GM23338 (cell line): ENCODE measurements around the gene MTRF1. TPM values are rescaled to one million over a fixed set of nuclear protein-coding genes. Genes with fewer than 3 reads are reported as not detected.

Source experiments
- ATAC-seq: fragments of 200-7000 bp; cut with Tn5 transposase; 3 replicates; pipeline ENCODE4 v1.9.1; 2020
- DNase-seq: peaks from one replicate; pipeline ENCODE4 v3.0.0-alpha.2; 2015; ENCODE audit warnings: low spot score
- H2AFZ ChIP-seq: fragments of 200-600 bp; sonication (generic); 2 replicates; pipeline ENCODE4 v1.8.0; 2016; ENCODE audit warnings: antibody characterized with exemption, mild to moderate bottlenecking, moderate library complexity
- H3F3A ChIP-seq: fragments of 200-600 bp; sonication (generic); replicated peaks from 2 replicates; pipeline ENCODE4 v1.8.0; 2017; ENCODE audit warnings: antibody characterized with exemption, mixed run types, low read depth
- H3K27ac ChIP-seq: fragments of 200-600 bp; sonication (generic); 2 replicates; pipeline ENCODE4 v1.6.1; 2016; ENCODE audit warnings: low read depth
- H3K27me3 ChIP-seq: fragments of 200-600 bp; sonication (generic); 2 replicates; pipeline ENCODE4 v1.8.0; 2016; ENCODE audit warnings: mild to moderate bottlenecking, mixed run types, moderate library complexity; ENCODE audit not compliant: insufficient read depth
- H3K36me3 ChIP-seq: fragments of 200-600 bp; sonication (generic); 2 replicates; pipeline ENCODE4 v1.8.0; 2016; ENCODE audit warnings: mild to moderate bottlenecking; ENCODE audit not compliant: insufficient read depth
- H3K4me1 ChIP-seq: fragments of 200-600 bp; sonication (generic); 2 replicates; pipeline ENCODE4 v1.8.0; 2016; ENCODE audit warnings: mild to moderate bottlenecking, moderate library complexity; ENCODE audit not compliant: insufficient read depth
- H3K4me2 ChIP-seq: fragments of 200-600 bp; sonication (generic); 2 replicates; pipeline ENCODE4 v1.7.1; 2017; ENCODE audit warnings: mixed run types
- H3K4me3 ChIP-seq: fragments of 200-600 bp; sonication (generic); 2 replicates; pipeline ENCODE4 v1.6.1; 2016; ENCODE audit warnings: mixed run types
- H3K79me2 ChIP-seq: fragments of 200-600 bp; sonication (generic); replicated peaks from 2 replicates; pipeline ENCODE4 v1.8.0; 2017; ENCODE audit warnings: mild to moderate bottlenecking; ENCODE audit not compliant: insufficient read depth
- H3K9me2 ChIP-seq: fragments of 200-600 bp; sonication (generic); 2 replicates; pipeline ENCODE4 v1.8.0; 2017; ENCODE audit not compliant: insufficient read depth
- H4K20me1 ChIP-seq: fragments of 200-600 bp; sonication (generic); replicated peaks from 2 replicates; pipeline ENCODE4 v1.8.0; 2017; ENCODE audit warnings: mild to moderate bottlenecking; ENCODE audit not compliant: insufficient read depth
- H3K27ac Mint-ChIP-seq: 2 replicates; pipeline ENCODE4 v1.8.0; 2020; ENCODE audit warnings: inconsistent platforms, mild to moderate bottlenecking, moderate library complexity, mixed read lengths
- H3K27me3 Mint-ChIP-seq: 3 replicates; pipeline ENCODE4 v1.8.0; 2022; ENCODE audit warnings: low read depth, mild to moderate bottlenecking, moderate library complexity, mixed read lengths, inconsistent platforms; ENCODE audit not compliant: insufficient read depth, poor library complexity
- H3K36me3 Mint-ChIP-seq: 3 replicates; pipeline ENCODE4 v1.8.0; 2021; ENCODE audit warnings: low read depth, mild to moderate bottlenecking, inconsistent platforms, moderate library complexity, mixed read lengths
- H3K4me1 Mint-ChIP-seq: 3 replicates; pipeline ENCODE4 v1.8.0; 2020; ENCODE audit warnings: mild to moderate bottlenecking, inconsistent platforms, mixed read lengths
- H3K4me3 Mint-ChIP-seq: 3 replicates; pipeline ENCODE4 v1.8.0; 2021; ENCODE audit warnings: moderate library complexity, mild to moderate bottlenecking, inconsistent platforms, mixed read lengths
- H3K9me3 Mint-ChIP-seq: 3 replicates; pipeline ENCODE4 v1.8.0; 2020; ENCODE audit warnings: moderate library complexity, mild to moderate bottlenecking, inconsistent platforms, mixed read lengths
- CREB1 ChIP-seq: fragments of 250-450 bp; sonication (Bioruptor Pico); IDR thresholded peaks from 2 replicates; pipeline ENCODE4 v1.5.0; 2020; ENCODE audit warnings: low read depth, mild to moderate bottlenecking, moderate library complexity
- EZH2 ChIP-seq: fragments of 200-600 bp; sonication (generic); IDR thresholded peaks from one replicate; pipeline ENCODE4 v1.8.0; 2017; ENCODE audit warnings: antibody characterized with exemption, mild to moderate bottlenecking, low read depth; ENCODE audit not compliant: unreplicated experiment
- EZH2phosphoT487 ChIP-seq: fragments of 200-600 bp; sonication (generic); IDR thresholded peaks from one replicate; pipeline ENCODE4 v1.8.1; 2018; ENCODE audit warnings: antibody characterized with exemption; ENCODE audit not compliant: unreplicated experiment
- JUNB ChIP-seq: IDR thresholded peaks from one replicate; pipeline ENCODE4 v1.6.1; 2016; ENCODE audit warnings: antibody characterized with exemption; ENCODE audit not compliant: unreplicated experiment
- NANOG ChIP-seq: IDR thresholded peaks from 2 replicates; pipeline ENCODE4 v1.6.1; 2016; ENCODE audit warnings: antibody characterized with exemption, borderline replicate concordance
- POLR2AphosphoS5 ChIP-seq: IDR thresholded peaks from 2 replicates; pipeline ENCODE4 v1.6.1; 2016; ENCODE audit warnings: antibody characterized with exemption, low read depth
- STAT1 ChIP-seq: IDR thresholded peaks from one replicate; pipeline ENCODE4 v1.6.1; 2016; ENCODE audit warnings: antibody characterized with exemption; ENCODE audit not compliant: unreplicated experiment
- ZNF114 ChIP-seq: fragments of 250-450 bp; sonication (Bioruptor Pico); IDR thresholded peaks from 2 replicates; pipeline ENCODE4 v1.5.0; 2020; ENCODE audit warnings: mild to moderate bottlenecking, moderate library complexity
- ZNF331 ChIP-seq: fragments of 250-450 bp; sonication (Bioruptor Pico); IDR thresholded peaks from 2 replicates; pipeline ENCODE4 v1.5.0; 2020; ENCODE audit warnings: low read depth, mild to moderate bottlenecking, moderate library complexity
- polyA plus RNA-seq: library from polyadenylated mRNA; unstranded; fragments of >200 nt; fragmentation: Nextera tagmentation; extraction: Ambion mirVana; gene quantifications from 2 replicates; pipeline ENCODE4 v1.2.1, GENCODE V29; 2016
- total RNA-seq: library from RNA; depleted of rRNA; stranded (reverse); fragments of >200 nt; shearing (Covaris generic); gene quantifications from 2 replicates; pipeline ENCODE4 v1.2.3, GENCODE V29; 2014
- TF ChIP-seq, protein P1 (sequence below): IDR thresholded peaks from one replicate; pipeline ENCODE4 v1.6.1; 2018; ENCODE audit warnings: antibody characterized with exemption; ENCODE audit not compliant: unreplicated experiment
- TF ChIP-seq, protein P2 (sequence below): IDR thresholded peaks from 2 replicates; pipeline ENCODE4 v1.6.1; 2016; ENCODE audit warnings: antibody characterized with exemption
- TF ChIP-seq, protein P3 (sequence below), 2 experiments: fragments of 200-600 bp in 1 of 2; sonication (generic) in 1 of 2; conservative IDR thresholded peaks; 2 replicates each; pipeline versions ENCODE4 v1.5.1 to v1.6.1; 2016 to 2017; ENCODE audit warnings: antibody characterized with exemption in 2 of 2, low read depth in 2 of 2, mild to moderate bottlenecking in 2 of 2, moderate library complexity in 1 of 2
- TF ChIP-seq, protein P4 (sequence below): fragments of 250-450 bp; sonication (Bioruptor Pico); IDR thresholded peaks from 2 replicates; pipeline ENCODE4 v1.5.0; 2020; ENCODE audit warnings: mild to moderate bottlenecking, moderate library complexity

MTRF1 gene
- total and polyA plus RNA-seq, 2 experiments from 2014 or later = 18.4 to 22.6 TPM

DNA sequence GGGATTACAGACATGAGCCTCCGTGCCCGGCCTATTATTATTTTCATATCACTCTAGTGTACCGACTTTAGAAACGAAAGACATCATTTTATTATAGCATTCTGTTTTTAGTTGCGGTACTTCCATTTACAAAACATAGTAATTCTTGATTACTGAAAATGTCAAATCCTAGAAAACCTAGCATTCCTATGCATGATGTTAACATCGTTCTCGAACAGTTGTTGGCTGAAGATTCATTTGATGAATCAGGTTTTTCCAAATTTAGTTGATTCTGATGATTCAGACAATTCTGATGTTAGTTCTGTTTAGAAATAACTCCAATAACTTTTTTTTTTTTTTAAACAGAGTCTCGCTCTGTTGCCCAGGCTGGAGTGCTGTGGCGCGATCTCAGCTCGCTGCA lies 11.5 kb upstream of the MTRF1 start (continued):
- TF ChIP-seq CREB1 (no peak), EZH2phosphoT487 (no peak)

DNA sequence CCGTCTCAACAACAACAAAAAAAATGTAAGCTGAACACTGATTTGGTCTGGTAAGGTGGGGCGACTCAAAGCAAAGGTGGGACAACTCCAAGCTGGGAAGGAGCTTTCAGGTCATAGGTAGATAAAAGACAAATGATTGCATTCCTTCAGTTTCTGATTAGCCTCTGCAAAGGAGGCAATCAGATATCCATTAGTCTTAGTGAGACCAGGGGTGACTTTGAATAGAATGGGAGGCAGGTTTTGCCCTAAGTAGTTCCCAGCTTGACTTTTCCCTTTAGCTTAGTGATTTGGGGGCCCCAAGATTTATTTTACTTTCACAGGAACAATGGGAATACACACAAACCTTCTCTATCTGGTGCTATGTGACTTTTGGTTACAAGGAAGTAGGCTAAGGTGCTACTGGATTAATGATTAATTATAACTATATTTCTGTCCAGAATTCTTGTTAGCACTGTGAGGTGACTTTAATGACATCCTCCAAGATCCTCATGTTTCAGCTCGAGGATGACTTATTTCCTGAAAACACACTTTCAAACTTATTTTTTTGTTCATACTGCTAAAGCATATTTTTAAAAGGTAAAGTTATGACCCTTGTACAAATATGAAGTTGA lies 10.6 kb upstream of the MTRF1 start:
- H3K9me3 Mint-ChIP-seq = peaks cover 23% of the 10 kb centered on the region
- TF ChIP-seq, protein P1, sequence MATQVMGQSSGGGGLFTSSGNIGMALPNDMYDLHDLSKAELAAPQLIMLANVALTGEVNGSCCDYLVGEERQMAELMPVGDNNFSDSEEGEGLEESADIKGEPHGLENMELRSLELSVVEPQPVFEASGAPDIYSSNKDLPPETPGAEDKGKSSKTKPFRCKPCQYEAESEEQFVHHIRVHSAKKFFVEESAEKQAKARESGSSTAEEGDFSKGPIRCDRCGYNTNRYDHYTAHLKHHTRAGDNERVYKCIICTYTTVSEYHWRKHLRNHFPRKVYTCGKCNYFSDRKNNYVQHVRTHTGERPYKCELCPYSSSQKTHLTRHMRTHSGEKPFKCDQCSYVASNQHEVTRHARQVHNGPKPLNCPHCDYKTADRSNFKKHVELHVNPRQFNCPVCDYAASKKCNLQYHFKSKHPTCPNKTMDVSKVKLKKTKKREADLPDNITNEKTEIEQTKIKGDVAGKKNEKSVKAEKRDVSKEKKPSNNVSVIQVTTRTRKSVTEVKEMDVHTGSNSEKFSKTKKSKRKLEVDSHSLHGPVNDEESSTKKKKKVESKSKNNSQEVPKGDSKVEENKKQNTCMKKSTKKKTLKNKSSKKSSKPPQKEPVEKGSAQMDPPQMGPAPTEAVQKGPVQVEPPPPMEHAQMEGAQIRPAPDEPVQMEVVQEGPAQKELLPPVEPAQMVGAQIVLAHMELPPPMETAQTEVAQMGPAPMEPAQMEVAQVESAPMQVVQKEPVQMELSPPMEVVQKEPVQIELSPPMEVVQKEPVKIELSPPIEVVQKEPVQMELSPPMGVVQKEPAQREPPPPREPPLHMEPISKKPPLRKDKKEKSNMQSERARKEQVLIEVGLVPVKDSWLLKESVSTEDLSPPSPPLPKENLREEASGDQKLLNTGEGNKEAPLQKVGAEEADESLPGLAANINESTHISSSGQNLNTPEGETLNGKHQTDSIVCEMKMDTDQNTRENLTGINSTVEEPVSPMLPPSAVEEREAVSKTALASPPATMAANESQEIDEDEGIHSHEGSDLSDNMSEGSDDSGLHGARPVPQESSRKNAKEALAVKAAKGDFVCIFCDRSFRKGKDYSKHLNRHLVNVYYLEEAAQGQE = no peak
- no peak for TF ChIP-seq JUNB
- TF ChIP-seq STAT1 = no peak
- TF ChIP-seq, protein P2, sequence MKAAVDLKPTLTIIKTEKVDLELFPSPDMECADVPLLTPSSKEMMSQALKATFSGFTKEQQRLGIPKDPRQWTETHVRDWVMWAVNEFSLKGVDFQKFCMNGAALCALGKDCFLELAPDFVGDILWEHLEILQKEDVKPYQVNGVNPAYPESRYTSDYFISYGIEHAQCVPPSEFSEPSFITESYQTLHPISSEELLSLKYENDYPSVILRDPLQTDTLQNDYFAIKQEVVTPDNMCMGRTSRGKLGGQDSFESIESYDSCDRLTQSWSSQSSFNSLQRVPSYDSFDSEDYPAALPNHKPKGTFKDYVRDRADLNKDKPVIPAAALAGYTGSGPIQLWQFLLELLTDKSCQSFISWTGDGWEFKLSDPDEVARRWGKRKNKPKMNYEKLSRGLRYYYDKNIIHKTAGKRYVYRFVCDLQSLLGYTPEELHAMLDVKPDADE = no peak
- no peak for TF ChIP-seq EZH2
- TF ChIP-seq, protein P3, sequence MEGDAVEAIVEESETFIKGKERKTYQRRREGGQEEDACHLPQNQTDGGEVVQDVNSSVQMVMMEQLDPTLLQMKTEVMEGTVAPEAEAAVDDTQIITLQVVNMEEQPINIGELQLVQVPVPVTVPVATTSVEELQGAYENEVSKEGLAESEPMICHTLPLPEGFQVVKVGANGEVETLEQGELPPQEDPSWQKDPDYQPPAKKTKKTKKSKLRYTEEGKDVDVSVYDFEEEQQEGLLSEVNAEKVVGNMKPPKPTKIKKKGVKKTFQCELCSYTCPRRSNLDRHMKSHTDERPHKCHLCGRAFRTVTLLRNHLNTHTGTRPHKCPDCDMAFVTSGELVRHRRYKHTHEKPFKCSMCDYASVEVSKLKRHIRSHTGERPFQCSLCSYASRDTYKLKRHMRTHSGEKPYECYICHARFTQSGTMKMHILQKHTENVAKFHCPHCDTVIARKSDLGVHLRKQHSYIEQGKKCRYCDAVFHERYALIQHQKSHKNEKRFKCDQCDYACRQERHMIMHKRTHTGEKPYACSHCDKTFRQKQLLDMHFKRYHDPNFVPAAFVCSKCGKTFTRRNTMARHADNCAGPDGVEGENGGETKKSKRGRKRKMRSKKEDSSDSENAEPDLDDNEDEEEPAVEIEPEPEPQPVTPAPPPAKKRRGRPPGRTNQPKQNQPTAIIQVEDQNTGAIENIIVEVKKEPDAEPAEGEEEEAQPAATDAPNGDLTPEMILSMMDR (conservative IDR thresholded peaks at IDR 0.05; ENCODE audit: low read depth in 2 of 2) = no peak
- TF ChIP-seq ZNF114 = no peak
- TF ChIP-seq NANOG = no peak
- TF ChIP-seq POLR2AphosphoS5 = no peak
- no peak for TF ChIP-seq ZNF331 (CRISPR knock-in tag)
- TF ChIP-seq, protein P4, sequence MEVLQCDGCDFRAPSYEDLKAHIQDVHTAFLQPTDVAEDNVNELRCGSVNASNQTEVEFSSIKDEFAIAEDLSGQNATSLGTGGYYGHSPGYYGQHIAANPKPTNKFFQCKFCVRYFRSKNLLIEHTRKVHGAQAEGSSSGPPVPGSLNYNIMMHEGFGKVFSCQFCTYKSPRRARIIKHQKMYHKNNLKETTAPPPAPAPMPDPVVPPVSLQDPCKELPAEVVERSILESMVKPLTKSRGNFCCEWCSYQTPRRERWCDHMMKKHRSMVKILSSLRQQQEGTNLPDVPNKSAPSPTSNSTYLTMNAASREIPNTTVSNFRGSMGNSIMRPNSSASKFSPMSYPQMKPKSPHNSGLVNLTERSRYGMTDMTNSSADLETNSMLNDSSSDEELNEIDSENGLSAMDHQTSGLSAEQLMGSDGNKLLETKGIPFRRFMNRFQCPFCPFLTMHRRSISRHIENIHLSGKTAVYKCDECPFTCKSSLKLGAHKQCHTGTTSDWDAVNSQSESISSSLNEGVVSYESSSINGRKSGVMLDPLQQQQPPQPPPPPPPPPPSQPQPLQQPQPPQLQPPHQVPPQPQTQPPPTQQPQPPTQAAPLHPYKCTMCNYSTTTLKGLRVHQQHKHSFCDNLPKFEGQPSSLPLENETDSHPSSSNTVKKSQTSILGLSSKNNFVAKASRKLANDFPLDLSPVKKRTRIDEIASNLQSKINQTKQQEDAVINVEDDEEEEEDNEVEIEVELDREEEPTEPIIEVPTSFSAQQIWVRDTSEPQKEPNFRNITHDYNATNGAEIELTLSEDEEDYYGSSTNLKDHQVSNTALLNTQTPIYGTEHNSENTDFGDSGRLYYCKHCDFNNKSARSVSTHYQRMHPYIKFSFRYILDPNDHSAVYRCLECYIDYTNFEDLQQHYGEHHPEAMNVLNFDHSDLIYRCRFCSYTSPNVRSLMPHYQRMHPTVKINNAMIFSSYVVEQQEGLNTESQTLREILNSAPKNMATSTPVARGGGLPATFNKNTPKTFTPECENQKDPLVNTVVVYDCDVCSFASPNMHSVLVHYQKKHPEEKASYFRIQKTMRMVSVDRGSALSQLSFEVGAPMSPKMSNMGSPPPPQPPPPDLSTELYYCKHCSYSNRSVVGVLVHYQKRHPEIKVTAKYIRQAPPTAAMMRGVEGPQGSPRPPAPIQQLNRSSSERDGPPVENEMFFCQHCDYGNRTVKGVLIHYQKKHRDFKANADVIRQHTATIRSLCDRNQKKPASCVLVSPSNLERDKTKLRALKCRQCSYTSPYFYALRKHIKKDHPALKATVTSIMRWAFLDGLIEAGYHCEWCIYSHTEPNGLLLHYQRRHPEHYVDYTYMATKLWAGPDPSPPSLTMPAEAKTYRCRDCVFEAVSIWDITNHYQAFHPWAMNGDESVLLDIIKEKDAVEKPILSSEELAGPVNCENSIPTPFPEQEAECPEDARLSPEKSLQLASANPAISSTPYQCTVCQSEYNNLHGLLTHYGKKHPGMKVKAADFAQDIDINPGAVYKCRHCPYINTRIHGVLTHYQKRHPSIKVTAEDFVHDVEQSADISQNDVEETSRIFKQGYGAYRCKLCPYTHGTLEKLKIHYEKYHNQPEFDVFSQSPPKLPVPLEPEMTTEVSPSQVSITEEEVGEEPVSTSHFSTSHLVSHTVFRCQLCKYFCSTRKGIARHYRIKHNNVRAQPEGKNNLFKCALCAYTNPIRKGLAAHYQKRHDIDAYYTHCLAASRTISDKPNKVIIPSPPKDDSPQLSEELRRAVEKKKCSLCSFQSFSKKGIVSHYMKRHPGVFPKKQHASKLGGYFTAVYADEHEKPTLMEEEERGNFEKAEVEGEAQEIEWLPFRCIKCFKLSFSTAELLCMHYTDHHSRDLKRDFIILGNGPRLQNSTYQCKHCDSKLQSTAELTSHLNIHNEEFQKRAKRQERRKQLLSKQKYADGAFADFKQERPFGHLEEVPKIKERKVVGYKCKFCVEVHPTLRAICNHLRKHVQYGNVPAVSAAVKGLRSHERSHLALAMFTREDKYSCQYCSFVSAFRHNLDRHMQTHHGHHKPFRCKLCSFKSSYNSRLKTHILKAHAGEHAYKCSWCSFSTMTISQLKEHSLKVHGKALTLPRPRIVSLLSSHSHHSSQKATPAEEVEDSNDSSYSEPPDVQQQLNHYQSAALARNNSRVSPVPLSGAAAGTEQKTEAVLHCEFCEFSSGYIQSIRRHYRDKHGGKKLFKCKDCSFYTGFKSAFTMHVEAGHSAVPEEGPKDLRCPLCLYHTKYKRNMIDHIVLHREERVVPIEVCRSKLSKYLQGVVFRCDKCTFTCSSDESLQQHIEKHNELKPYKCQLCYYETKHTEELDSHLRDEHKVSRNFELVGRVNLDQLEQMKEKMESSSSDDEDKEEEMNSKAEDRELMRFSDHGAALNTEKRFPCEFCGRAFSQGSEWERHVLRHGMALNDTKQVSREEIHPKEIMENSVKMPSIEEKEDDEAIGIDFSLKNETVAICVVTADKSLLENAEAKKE (CRISPR knock-in tag) = no peak
- TF ChIP-seq CREB1 = no peak
- TF ChIP-seq EZH2phosphoT487 = no peak

More for the DNA sequence above, 10.6 kb upstream of the MTRF1 start:
- no peak overlapping the region for H3K27ac Mint-ChIP-seq
- no peaks in the 10 kb centered on the region for H3K79me2 ChIP-seq
- no peak for DNase-seq
- no peaks in the 10 kb centered on the region for H4K20me1 ChIP-seq
- ATAC-seq = no peak
- H3K4me1 ChIP-seq = peaks cover 28% of the 10 kb centered on the region
- no peak overlapping the region for H3K27ac ChIP-seq
- no peaks in the 10 kb centered on the region for H3K27me3 ChIP-seq
- peaks cover 13% of the 10 kb centered on the region; the same call in 1 of the 2 replicates for H3K9me2 ChIP-seq
- H3K4me1 Mint-ChIP-seq = peaks cover 23% of the 10 kb centered on the region
- no peak overlapping the region for H3K4me3 ChIP-seq
- no peaks in the 10 kb centered on the region for H3F3A ChIP-seq
- no peak overlapping the region for H3K4me2 ChIP-seq
- H3K4me3 Mint-ChIP-seq = no peak overlapping the region
- H3K36me3 ChIP-seq = no peaks in the 10 kb centered on the region; the same call in 1 of the 2 replicates
- peak overlapping the region; percentile 59; the same call in 1 of the 2 replicates for H2AFZ ChIP-seq
- peaks cover 6% of the 10 kb centered on the region; the same call in 2 of the 3 replicates for H3K36me3 Mint-ChIP-seq
- peaks cover 1% of the 10 kb centered on the region for H3K27me3 Mint-ChIP-seq
